Fibroblast of skin of right quadriceps (primary cell): ENCODE results near the gene PEMT.

Source experiments
- DNase-seq: peaks from one replicate; pipeline ENCODE4 v3.0.0-alpha.2; 2013

Gene PEMT

GRCh38 chr17:17603895-17604225 lies 12.4 kb upstream of the PEMT start:
- no peak for DNase-seq

GRCh38 chr17:17603178-17603894 lies 11.8 kb upstream of the PEMT start:
- DNase-seq, result no peak

- no peak for DNase-seq
Observed at GRCh38 chr17:17599965-17600364, 8.5 kb upstream of the PEMT start.

- DNase-seq, result no peak
Observed at GRCh38 chr17:17598003-17598402, 6.5 kb upstream of the PEMT start.

GRCh38 chr17:17595755-17596154 lies 4.2 kb upstream of the PEMT start:
- DNase-seq, result no peak

GRCh38 chr17:17593222-17593620 lies 1.7 kb upstream of the PEMT start:
- no peak for DNase-seq

GRCh38 chr17:17590883-17591354 lies 589 bp downstream of the PEMT start:
- no peak for DNase-seq

GRCh38 chr17:17590141-17590751 lies 1.3 kb downstream of the PEMT start:
- DNase-seq, result no peak

- DNase-seq, result no peak
Observed at GRCh38 chr17:17587614-17588337, 3.7 kb downstream of the PEMT start.

GRCh38 chr17:17582372-17582771 lies 9.1 kb downstream of the PEMT start:
- DNase-seq, result no peak

GRCh38 chr17:17581509-17581908 lies 10.0 kb downstream of the PEMT start:
- no peak for DNase-seq

- peak; percentile 35 for DNase-seq
Observed at GRCh38 chr17:17580662-17581470, 10.6 kb downstream of the PEMT start.

- no peak for DNase-seq
Observed at GRCh38 chr17:17579691-17580090, 11.8 kb downstream of the PEMT start.

- DNase-seq, result no peak
Observed at GRCh38 chr17:17577373-17577772, 14.1 kb downstream of the PEMT start.

- DNase-seq, result no peak
Observed at GRCh38 chr17:17576772-17577234, 14.7 kb downstream of the PEMT start.

GRCh38 chr17:17575360-17576251 lies 15.9 kb downstream of the PEMT start:
- no peak for DNase-seq

- DNase-seq, result no peak
Observed at GRCh38 chr17:17573912-17574311, 17.6 kb downstream of the PEMT start.

- DNase-seq, result no peak
Observed at GRCh38 chr17:17572010-17572785, 19.3 kb downstream of the PEMT start.

- DNase-seq, result no peak
Observed at GRCh38 chr17:17570798-17571716, 20.5 kb downstream of the PEMT start.
